Head of caudate nucleus (tissue), 42 donors: Measurements from ENCODE around the gene NEUROD2.

ENCODE experiments used
- DNase-seq, 42 donors: peaks; one replicate each; pipeline versions ENCODE4 v3.0.0 to v3.0.0-alpha.2; 2020 to 2021; ENCODE audit warnings: mixed read lengths in 7 of 42
- intact Hi-C: fragments of 100-400 bp; cut with DNase I; formaldehyde crosslinking; loops from one replicate; pipeline ENCODE4 v1.15.0; 2022

The NEUROD2 gene

DNA sequence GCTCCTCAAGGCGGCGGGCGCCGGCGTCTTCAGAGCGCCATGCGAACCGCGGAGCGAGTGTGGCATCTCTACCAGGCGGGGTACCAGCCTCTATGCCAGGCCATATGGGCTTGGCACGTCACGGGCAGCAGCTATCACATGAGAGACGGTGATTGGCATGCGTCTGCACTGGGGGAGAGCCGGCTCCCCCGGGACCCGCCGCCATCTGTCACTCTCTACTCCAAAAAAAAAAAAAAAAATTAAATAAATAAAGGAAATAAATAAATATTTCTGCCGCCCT lies at the start of gene NEUROD2:
TSS of gene NEUROD2 (minus strand) at position 70 of the 280 bp plus-strand sequence. CDS start 1,321 bp downstream, outside the sequence.
- intact Hi-C loops = no loop called here

GRCh38 chr17:39655105-39655504 lies 47.4 kb upstream of the NEUROD2 start:
- no peak for DNase-seq
- intact Hi-C loops = no loop called here

More for the DNA sequence above, at the start of gene NEUROD2:
- DNase-seq = peak in 1 of 42 donors; percentile 31

DNA sequence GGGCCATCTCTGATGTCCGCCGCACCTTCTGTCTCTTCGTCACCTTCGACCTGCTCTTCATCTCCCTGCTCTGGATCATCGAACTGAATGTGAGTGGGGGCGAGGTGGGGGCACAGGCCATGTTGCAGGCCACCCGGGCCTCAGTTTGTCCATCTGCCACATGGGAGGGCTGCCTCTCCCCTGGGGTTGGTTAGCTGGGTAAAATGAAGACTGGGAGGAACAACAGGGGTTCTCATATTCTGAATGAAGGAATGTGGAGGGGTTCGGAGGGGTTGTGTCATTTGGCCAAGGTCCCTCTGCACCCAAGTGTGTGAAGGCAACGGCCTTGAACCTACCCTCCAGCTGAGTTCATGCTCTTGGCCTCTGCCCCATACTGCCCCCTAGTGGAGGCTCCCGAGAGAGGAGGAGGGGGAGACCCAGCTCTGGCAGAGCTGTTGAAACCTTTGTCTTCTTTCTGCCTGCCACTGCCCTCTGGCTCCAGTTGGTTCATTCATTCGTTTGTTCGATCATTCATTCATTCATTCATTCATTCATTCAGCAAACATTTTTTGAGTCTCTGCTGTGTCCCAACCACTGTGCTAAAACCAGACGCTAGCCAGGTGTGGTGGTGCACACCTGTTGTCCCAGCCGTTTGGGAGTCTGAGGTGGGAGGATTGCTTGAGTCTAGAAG lies 46.1 kb upstream of the NEUROD2 start:
- peak in 40 of 42 donors; percentile 61 to 91 (median 80) for DNase-seq
- intact Hi-C loops = no loop called here

DNA sequence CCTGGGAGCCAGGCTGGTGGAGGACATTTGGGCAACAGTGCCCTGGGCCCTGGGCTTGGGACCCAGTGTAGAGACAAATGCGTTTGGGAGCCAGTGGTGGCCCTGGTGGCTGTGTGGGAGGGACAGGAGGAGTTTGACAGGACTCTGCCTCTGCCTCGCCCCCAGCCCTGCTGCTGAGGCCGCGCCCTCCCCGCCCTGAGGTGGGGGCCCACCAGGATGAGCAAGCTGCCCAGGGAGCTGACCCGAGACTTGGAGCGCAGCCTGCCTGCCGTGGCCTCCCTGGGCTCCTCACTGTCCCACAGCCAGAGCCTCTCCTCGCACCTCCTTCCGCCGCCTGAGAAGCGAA lies 45.6 kb upstream of the NEUROD2 start:
- no peak for DNase-seq
- intact Hi-C loops = no loop called here

GRCh38 chr17:39652587-39653315 lies 45.0 kb upstream of the NEUROD2 start:
- intact Hi-C loops = no loop called here
- peak in 36 of 42 donors; percentile 33 to 88 (median 72) for DNase-seq

GRCh38 chr17:39651923-39652586 lies 44.3 kb upstream of the NEUROD2 start:
- DNase-seq = no peak
- intact Hi-C loops = no loop called here

- intact Hi-C loops = no loop called here
- no peak for DNase-seq
Observed at GRCh38 chr17:39650121-39650579, 42.4 kb upstream of the NEUROD2 start.

- DNase-seq = no peak
- intact Hi-C loops = no loop called here
Observed at GRCh38 chr17:39648616-39649366, 41.1 kb upstream of the NEUROD2 start.

DNA sequence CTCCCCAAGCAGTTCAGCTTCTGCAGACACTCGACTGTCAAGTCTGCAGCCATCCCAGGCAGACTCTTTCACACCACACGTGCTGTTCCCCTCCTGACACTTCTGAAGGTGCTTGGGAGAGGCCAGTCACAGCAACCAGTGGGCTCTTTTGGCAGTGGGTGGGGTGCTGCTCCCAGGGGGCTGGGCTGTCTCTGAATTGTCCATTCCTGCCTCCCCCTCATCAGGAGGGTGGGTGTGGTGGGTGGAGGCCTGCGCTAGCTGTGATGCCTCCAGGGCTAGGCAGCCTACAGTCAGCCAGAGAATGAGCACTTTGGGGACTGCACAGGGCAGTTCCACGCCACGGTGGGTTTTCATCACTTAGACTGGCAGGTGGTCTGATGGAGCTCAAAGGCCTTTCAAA lies 39.5 kb upstream of the NEUROD2 start:
- no peak for DNase-seq
- intact Hi-C loops = no loop called here

- intact Hi-C loops = no loop called here
- DNase-seq = no peak
Observed at GRCh38 chr17:39643271-39643670, 35.6 kb upstream of the NEUROD2 start.

DNA sequence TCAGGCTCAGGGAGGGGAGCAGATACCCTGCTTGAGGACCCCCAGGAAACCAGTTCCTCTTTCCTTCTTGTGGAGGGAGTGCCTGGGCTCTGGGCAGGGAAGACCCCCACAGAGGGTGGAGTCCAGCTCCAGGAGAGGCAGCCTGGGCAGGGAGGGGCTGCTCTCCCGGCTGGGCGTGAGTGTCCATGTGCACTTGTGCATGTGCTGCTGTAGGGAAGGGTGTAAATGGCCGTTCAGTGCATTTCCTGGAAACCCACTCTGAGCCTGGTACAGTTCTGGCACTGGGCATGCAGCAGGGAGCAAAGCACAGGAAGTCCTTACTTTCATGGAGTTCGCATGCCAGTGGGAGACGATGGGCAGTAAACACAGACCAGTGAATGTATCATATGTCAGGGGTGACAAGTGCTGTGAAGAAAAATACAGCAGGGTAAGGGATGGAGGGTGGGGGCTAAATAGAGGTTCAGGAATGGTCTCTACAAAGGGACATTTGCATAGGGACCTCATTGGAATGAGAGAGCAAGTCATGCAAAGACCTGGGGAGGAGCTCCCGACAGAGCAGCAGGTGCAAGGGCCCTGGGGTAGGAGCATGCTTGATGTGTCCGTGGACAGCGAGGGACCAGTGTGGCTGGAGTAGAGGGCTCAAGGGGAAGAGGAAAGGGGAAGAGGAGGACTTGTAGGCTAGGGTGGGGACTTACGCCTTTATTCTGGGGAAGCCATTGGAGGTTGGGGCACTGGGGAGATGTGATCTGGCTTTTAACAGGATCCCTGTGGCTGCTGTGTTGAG lies 34.8 kb upstream of the NEUROD2 start:
- DNase-seq = no peak
- intact Hi-C loops = no loop called here

DNA sequence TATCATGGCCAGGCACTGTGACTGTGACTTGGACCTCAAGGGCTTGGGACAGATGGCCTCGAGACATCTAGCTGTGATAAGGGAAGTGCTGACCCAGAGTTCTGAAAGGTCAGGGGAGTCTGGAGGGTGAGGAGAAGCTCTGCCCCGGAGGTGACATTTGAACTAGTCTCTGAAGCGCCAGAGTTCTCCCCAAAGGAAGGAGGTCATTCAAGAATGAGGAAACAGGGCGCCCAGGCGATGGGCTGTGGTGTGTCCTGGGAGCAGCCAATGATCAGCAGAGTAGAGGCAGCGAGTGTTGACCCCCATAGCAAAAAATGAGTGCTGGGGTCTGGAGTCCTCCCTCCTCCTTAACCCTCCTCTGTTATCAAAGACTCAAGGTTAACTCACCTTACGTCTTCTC lies 34.2 kb upstream of the NEUROD2 start:
- peak in 1 of 42 donors; percentile 6 for DNase-seq
- intact Hi-C loops = no loop called here

GRCh38 chr17:39641097-39641496 lies 33.4 kb upstream of the NEUROD2 start:
- DNase-seq = no peak
- intact Hi-C loops = no loop called here

DNA sequence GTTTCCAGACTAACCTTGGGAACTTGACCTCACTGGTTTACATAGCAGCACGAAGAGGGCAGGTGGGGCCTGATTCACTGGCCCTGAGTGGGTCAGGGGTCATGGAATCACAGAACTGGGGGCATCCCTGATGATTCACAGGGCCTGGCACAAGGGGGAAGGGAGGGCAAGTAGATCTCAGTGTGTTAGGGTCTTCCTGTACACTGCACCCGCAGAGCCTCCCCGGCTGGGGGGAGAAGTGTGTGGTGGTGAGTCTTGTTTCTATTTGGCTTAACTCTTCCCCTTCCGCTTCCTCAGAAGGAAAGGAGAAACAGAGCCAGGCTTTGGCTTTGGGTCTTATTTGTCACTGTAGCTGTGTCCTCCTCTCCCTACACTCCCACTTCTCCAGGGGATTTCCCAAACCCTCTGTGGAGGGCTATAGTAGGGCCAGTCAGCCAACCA lies 32.9 kb upstream of the NEUROD2 start:
- intact Hi-C loops = no loop called here
- DNase-seq = no peak

GRCh38 chr17:39639566-39640458 lies 32.1 kb upstream of the NEUROD2 start:
- intact Hi-C loops = no loop called here
- DNase-seq = no peak

GRCh38 chr17:39639043-39639442 lies 31.3 kb upstream of the NEUROD2 start:
- intact Hi-C loops = no loop called here
- DNase-seq = no peak

GRCh38 chr17:39638317-39638716 lies 30.6 kb upstream of the NEUROD2 start:
- DNase-seq = peak in 13 of 42 donors; percentile 52 to 80 (median 63)
- intact Hi-C loops = no loop called here
